HCT116 (cell line): Measurements from ENCODE around the gene ABHD14A. TPM values are rescaled to one million over a fixed set of nuclear protein-coding genes. Genes with fewer than 3 reads are reported as not detected.

Source experiments
- ATAC-seq: fragments of 200-7000 bp; cut with Tn5 transposase; 2 replicates; pipeline ENCODE4 v1.9.1; 2020; ENCODE audit warnings: mild to moderate bottlenecking, moderate library complexity
- BruUV-seq: library from RNA; stranded (reverse); fragments of 400-500 nt; replicated peaks from 2 replicates; lab custom pipeline; 2021; lab: Mats Ljungman, UMichigan
- CTCF ChIA-PET: fragments of 300-600 bp; sonication (Branson Sonifier 250); formaldehyde crosslinking; loops from one replicate; lab custom pipeline; 2021; ENCODE audit warnings: antibody characterized with exemption; lab: Charles Lee
- POLR2A ChIA-PET: fragments of 300-600, 350-600 bp; sonication (Branson Sonifier 250); formaldehyde crosslinking; loops from one replicate; lab custom pipeline; 2021; ENCODE audit warnings: antibody characterized with exemption; lab: Charles Lee
- RAD21 ChIA-PET, 2 experiments: fragments of 300-600 bp; sonication (Branson Sonifier 250); formaldehyde crosslinking; loops; one replicate each; lab custom pipeline; 2023; ENCODE audit warnings: low total read pairs in 2 of 2; ENCODE audit not compliant: uncharacterized antibody in 2 of 2, unreplicated experiment in 2 of 2, low non-redundant PET in 1 of 2; lab: Charles Lee
- DNase-seq: peaks from one replicate; pipeline ENCODE4 v3.0.0-alpha.2; 2010; ENCODE audit warnings: low read depth, low spot score
- H2AFZ ChIP-seq: fragments of 200-600 bp; shearing (Covaris generic), sonication (generic); 2 replicates; pipeline ENCODE4 v1.6.1; 2017; ENCODE audit warnings: low read depth, mixed run types, mixed read lengths, antibody characterized with exemption, low read length; ENCODE audit not compliant: poor library complexity, severe bottlenecking
- H3K27ac ChIP-seq: 2 replicates; pipeline ENCODE4 v1.5.1; 2012; ENCODE audit warnings: low read depth, low read length
- H3K27me3 ChIP-seq: fragments of 200-600 bp; sonication (generic); 2 replicates; pipeline ENCODE4 v1.6.1; 2016; ENCODE audit warnings: mixed run types, low read length, mixed read lengths; ENCODE audit not compliant: insufficient read depth
- H3K36me3 ChIP-seq, 2 experiments: fragments of 200-500 bp in 1 of 2; fragments of 200-600 bp in 1 of 2; sonication (Bioruptor generic) in 1 of 2; sonication (generic) in 1 of 2; 2 replicates each; pipeline versions ENCODE4 v1.5.1 to v1.6.1; 2014 to 2016; ENCODE audit warnings: low read length in 2 of 2, inconsistent platforms in 1 of 2, mixed read lengths in 1 of 2, mixed run types in 1 of 2; ENCODE audit not compliant: insufficient read depth in 2 of 2, control insufficient read depth in 1 of 2
- H3K4me1 ChIP-seq, 2 experiments: fragments of 200-600 bp in 1 of 2; sonication (generic) in 1 of 2; 2 replicates each; pipeline versions ENCODE4 v1.5.1 to v1.6.1; 2012 to 2017; ENCODE audit warnings: low read length in 2 of 2, inconsistent platforms in 1 of 2, mild to moderate bottlenecking in 1 of 2, mixed read lengths in 1 of 2, mixed run types in 1 of 2, moderate library complexity in 1 of 2; ENCODE audit not compliant: insufficient read depth in 2 of 2, control insufficient read depth in 1 of 2
- H3K4me2 ChIP-seq: fragments of 200-600 bp; sonication (generic); 2 replicates; pipeline ENCODE4 v1.6.1; 2017; ENCODE audit warnings: mixed run types, low read length, mixed read lengths
- H3K4me3 ChIP-seq, 2 experiments: fragments of 200-600 bp in 1 of 2; sonication (generic) in 1 of 2; replicated peaks in 1 of 2; 2 replicates each; pipeline ENCODE4 v1.5.1; 2011 to 2016; ENCODE audit warnings: low read length in 2 of 2, control low read depth in 1 of 2, low read depth in 1 of 2, mild to moderate bottlenecking in 1 of 2, mixed read lengths in 1 of 2, mixed run types in 1 of 2
- H3K79me2 ChIP-seq: fragments of 200-600 bp; sonication (generic); 2 replicates; pipeline ENCODE4 v1.6.1; 2017; ENCODE audit warnings: mild to moderate bottlenecking, mixed run types, low read length, moderate library complexity, mixed read lengths; ENCODE audit not compliant: insufficient read depth
- H3K9ac ChIP-seq: fragments of 200-600 bp; sonication (generic); 2 replicates; pipeline ENCODE4 v1.6.1; 2016; ENCODE audit warnings: low read length, mixed read lengths
- H3K9me2 ChIP-seq: fragments of 200-600 bp; sonication (generic), shearing (Covaris generic); 2 replicates; pipeline ENCODE4 v1.6.1; 2017; ENCODE audit warnings: mixed run types, mild to moderate bottlenecking, moderate library complexity; ENCODE audit not compliant: insufficient read depth
- H3K9me3 ChIP-seq, 2 experiments: fragments of 200-500 bp in 1 of 2; fragments of 200-600 bp in 1 of 2; sonication (Bioruptor generic) in 1 of 2; sonication (generic) in 1 of 2; 2 replicates each; pipeline ENCODE4 v1.6.1; 2014 to 2017; ENCODE audit warnings: low read length in 2 of 2, mixed read lengths in 2 of 2, inconsistent platforms in 1 of 2, low read depth in 1 of 2, mild to moderate bottlenecking in 1 of 2, mixed run types in 1 of 2, moderate library complexity in 1 of 2; ENCODE audit not compliant: control insufficient read depth in 1 of 2, insufficient read depth in 1 of 2
- H4K20me1 ChIP-seq: fragments of 200-600 bp; sonication (generic), shearing (Covaris generic); 2 replicates; pipeline ENCODE4 v1.6.1; 2017; ENCODE audit warnings: mixed run types, mild to moderate bottlenecking, moderate library complexity; ENCODE audit not compliant: insufficient read depth
- ATF3 ChIP-seq: IDR thresholded peaks from 2 replicates; pipeline ENCODE4 v1.6.1; 2012
- CBX3 ChIP-seq: IDR thresholded peaks from 2 replicates; pipeline ENCODE4 v1.6.1; 2012; ENCODE audit warnings: low read depth
- CEBPB ChIP-seq: IDR thresholded peaks from 2 replicates; pipeline ENCODE4 v1.6.1; 2012; ENCODE audit warnings: low read depth
- EGR1 ChIP-seq: IDR thresholded peaks from 2 replicates; pipeline ENCODE4 v1.6.1; 2012; ENCODE audit warnings: low read depth
- ELF1 ChIP-seq: IDR thresholded peaks from 2 replicates; pipeline ENCODE4 v1.6.1; 2012; ENCODE audit warnings: low read depth, borderline replicate concordance
- EZH2 ChIP-seq: fragments of 200-600 bp; sonication (generic); IDR thresholded peaks from 2 replicates; pipeline ENCODE4 v1.6.1; 2017; ENCODE audit warnings: antibody characterized with exemption, mixed run types
- EZH2phosphoT487 ChIP-seq: fragments of 200-600 bp; IDR thresholded peaks from 2 replicates; pipeline ENCODE4 v1.6.1; 2018; ENCODE audit warnings: antibody characterized with exemption, borderline replicate concordance
- JUND ChIP-seq: IDR thresholded peaks from 2 replicates; pipeline ENCODE4 v1.6.1; 2012
- POLR2A ChIP-seq: IDR thresholded peaks from 2 replicates; pipeline ENCODE4 v1.7.0; 2011; ENCODE audit warnings: borderline replicate concordance; ENCODE audit not compliant: insufficient read depth, insufficient read length; ENCODE audit errors: extremely low read depth
- RAD21 ChIP-seq: IDR thresholded peaks from 2 replicates; pipeline ENCODE4 v1.6.1; 2012; ENCODE audit warnings: low read depth, mild to moderate bottlenecking
- SIN3A ChIP-seq: IDR thresholded peaks from 2 replicates; pipeline ENCODE4 v1.6.1; 2012; ENCODE audit warnings: low read depth
- SP1 ChIP-seq: IDR thresholded peaks from 2 replicates; pipeline ENCODE4 v1.6.1; 2012; ENCODE audit warnings: low read depth
- SRF ChIP-seq: IDR thresholded peaks from 2 replicates; pipeline ENCODE4 v1.6.1; 2012; ENCODE audit warnings: low read depth
- TCF7L2 ChIP-seq: IDR thresholded peaks from 2 replicates; pipeline ENCODE4 v1.7.0; 2011; ENCODE audit warnings: borderline replicate concordance, inconsistent platforms; ENCODE audit not compliant: insufficient read depth, insufficient read length; ENCODE audit errors: extremely low read depth
- YY1 ChIP-seq: IDR thresholded peaks from 2 replicates; pipeline ENCODE4 v1.6.1; 2011; ENCODE audit warnings: low read length, low read depth, moderate library complexity, mild to moderate bottlenecking; ENCODE audit not compliant: insufficient replicate concordance; ENCODE audit errors: extremely low read depth
- ZBTB33 ChIP-seq: IDR thresholded peaks from 2 replicates; pipeline ENCODE4 v1.6.1; 2011; ENCODE audit warnings: mild to moderate bottlenecking, low read length, moderate library complexity; ENCODE audit not compliant: insufficient replicate concordance; ENCODE audit errors: extremely low read depth
- ZFX ChIP-seq: fragments of 450-650 bp; IDR thresholded peaks from 2 replicates; pipeline ENCODE4 v1.6.1; 2017
- ZNF274 ChIP-seq: fragments of 200-500 bp; sonication (Bioruptor generic); IDR thresholded peaks from 2 replicates; pipeline ENCODE4 v1.6.1; 2014; ENCODE audit warnings: mild to moderate bottlenecking, low read depth, low read length, inconsistent platforms
- intact Hi-C: fragments of 100-400 bp; cut with micrococcal nuclease; formaldehyde crosslinking; loops from 2 replicates; pipeline ENCODE4 v1.10.0; 2022
- total RNA-seq: library from RNA; stranded (reverse); gene quantifications from one replicate; pipeline ENCODE4 v1.2.1, GENCODE V29; 2021; ENCODE audit not compliant: unreplicated experiment
- TF ChIP-seq, protein P1 (sequence below), 3 experiments: fragments of 200-600 bp in 1 of 3; sonication (generic) in 1 of 3; IDR thresholded peaks in 2 of 3; conservative IDR thresholded peaks in 1 of 3; 2 replicates each; pipeline ENCODE4 v1.5.1; 2012 to 2017; ENCODE audit warnings: low read depth in 2 of 3, low read length in 2 of 3, antibody characterized with exemption in 1 of 3, borderline replicate concordance in 1 of 3, control low read depth in 1 of 3, mild to moderate bottlenecking in 1 of 3, mixed read lengths in 1 of 3, mixed run types in 1 of 3, moderate library complexity in 1 of 3; ENCODE audit not compliant: insufficient read depth in 1 of 3
- TF ChIP-seq, protein P2 (sequence below): IDR thresholded peaks from 2 replicates; pipeline ENCODE4 v1.6.1; 2012

ABHD14A gene
- total RNA-seq, 1 experiment from 2014 or later: 11.6 TPM

DNA sequence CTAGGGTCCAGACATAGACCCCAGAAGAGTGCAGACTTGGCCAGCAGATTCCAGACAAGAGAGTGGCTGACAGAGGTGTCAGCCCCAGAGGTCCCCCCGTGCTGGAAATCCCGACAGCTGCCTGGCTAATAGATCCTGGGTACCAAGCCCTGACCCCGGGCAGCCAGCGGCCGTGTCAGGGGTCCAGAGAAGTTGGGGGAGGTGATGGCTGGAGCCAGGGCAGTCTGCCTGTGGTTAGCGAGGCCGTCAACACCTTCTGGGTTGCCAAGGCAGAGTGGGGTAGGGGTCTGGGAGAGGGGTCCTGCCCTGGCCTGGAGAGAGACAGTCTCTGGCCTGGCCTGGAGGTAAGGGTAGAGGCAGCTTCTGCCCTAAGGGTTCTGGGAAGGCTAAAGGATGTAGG, 45.9 kb downstream of the ABHD14A start:
- no peaks in the 10 kb centered on the region for H3K9me3 ChIP-seq
- DNase-seq: no peak
- H3K27me3 ChIP-seq: no peaks in the 10 kb centered on the region
- peaks cover 5 to 16% of the 10 kb centered on the region in 2 experiments; a peak in 3 of 4 replicates for H3K4me1 ChIP-seq
- POLR2A ChIA-PET: no interaction called here
- CTCF ChIA-PET: no interaction called here
- RAD21 ChIA-PET: no interaction called here
- H3K9ac ChIP-seq: no peak overlapping the region
- no TSS peak for BruUV-seq
- no peak overlapping the region for H3K27ac ChIP-seq
- no peak overlapping the region for H3K4me3 ChIP-seq
- H3K4me2 ChIP-seq: no peak overlapping the region
- H2AFZ ChIP-seq: no peak overlapping the region
- no peak for TF ChIP-seq ZNF274
- TF ChIP-seq EGR1: no peak
- no peak for TF ChIP-seq CBX3
- no peak for TF ChIP-seq POLR2A
- TF ChIP-seq, protein P1, sequence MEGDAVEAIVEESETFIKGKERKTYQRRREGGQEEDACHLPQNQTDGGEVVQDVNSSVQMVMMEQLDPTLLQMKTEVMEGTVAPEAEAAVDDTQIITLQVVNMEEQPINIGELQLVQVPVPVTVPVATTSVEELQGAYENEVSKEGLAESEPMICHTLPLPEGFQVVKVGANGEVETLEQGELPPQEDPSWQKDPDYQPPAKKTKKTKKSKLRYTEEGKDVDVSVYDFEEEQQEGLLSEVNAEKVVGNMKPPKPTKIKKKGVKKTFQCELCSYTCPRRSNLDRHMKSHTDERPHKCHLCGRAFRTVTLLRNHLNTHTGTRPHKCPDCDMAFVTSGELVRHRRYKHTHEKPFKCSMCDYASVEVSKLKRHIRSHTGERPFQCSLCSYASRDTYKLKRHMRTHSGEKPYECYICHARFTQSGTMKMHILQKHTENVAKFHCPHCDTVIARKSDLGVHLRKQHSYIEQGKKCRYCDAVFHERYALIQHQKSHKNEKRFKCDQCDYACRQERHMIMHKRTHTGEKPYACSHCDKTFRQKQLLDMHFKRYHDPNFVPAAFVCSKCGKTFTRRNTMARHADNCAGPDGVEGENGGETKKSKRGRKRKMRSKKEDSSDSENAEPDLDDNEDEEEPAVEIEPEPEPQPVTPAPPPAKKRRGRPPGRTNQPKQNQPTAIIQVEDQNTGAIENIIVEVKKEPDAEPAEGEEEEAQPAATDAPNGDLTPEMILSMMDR (IDR thresholded peaks at IDR 0.05 in 2 of 3, conservative IDR thresholded peaks at IDR 0.05 in 1 of 3; ENCODE audit: borderline replicate concordance in 1 of 3, insufficient read depth in 1 of 3, low read depth in 2 of 3, low read length in 2 of 3): no peak
- TF ChIP-seq CEBPB: no peak
- no peak for TF ChIP-seq SIN3A
- no peak for TF ChIP-seq ZFX
- TF ChIP-seq, protein P2, sequence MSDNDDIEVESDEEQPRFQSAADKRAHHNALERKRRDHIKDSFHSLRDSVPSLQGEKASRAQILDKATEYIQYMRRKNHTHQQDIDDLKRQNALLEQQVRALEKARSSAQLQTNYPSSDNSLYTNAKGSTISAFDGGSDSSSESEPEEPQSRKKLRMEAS: no peak
- TF ChIP-seq RAD21: no peak
- TF ChIP-seq ATF3: no peak
- no peak for TF ChIP-seq SP1
- TF ChIP-seq ZBTB33: no peak
- no peak for TF ChIP-seq YY1
- TF ChIP-seq ELF1: no peak
- TF ChIP-seq TCF7L2: no peak
- no peak for TF ChIP-seq EZH2
- TF ChIP-seq JUND: no peak
- no peak for TF ChIP-seq EZH2phosphoT487
- no peak for TF ChIP-seq SRF
- H3K36me3 ChIP-seq: no peaks in the 10 kb centered on the region
- H4K20me1 ChIP-seq: no peaks in the 10 kb centered on the region
- no peaks in the 10 kb centered on the region for H3K9me2 ChIP-seq
- ATAC-seq: no peak
- intact Hi-C loops: no loop called here
- no peaks in the 10 kb centered on the region for H3K79me2 ChIP-seq
